HEK293T (cell line): ENCODE results near the gene NAPB.

Experiments used
- BHLHE40 ChIP-seq: fragments of 450-650 bp; IDR thresholded peaks from 2 replicates; pipeline ENCODE4 v1.6.1; 2016; ENCODE audit warnings: mild to moderate bottlenecking, moderate library complexity, borderline replicate concordance
- ELF4 ChIP-seq: fragments of 450-650 bp; IDR thresholded peaks from 2 replicates; pipeline ENCODE4 v1.6.1; 2017; ENCODE audit warnings: antibody characterized with exemption
- FOXA1 ChIP-seq: fragments of 450-650 bp; IDR thresholded peaks from 2 replicates; pipeline ENCODE4 v1.6.1; 2016; ENCODE audit warnings: mild to moderate bottlenecking
- FOXK2 ChIP-seq: fragments of 450-650 bp; IDR thresholded peaks from 2 replicates; pipeline ENCODE4 v1.6.1; 2016; ENCODE audit warnings: mild to moderate bottlenecking
- FOXM1 ChIP-seq: fragments of 450-650 bp; IDR thresholded peaks from 2 replicates; pipeline ENCODE4 v1.6.1; 2017; ENCODE audit warnings: mild to moderate bottlenecking, borderline replicate concordance
- HDGF ChIP-seq: fragments of 450-650 bp; IDR thresholded peaks from 2 replicates; pipeline ENCODE4 v1.6.1; 2017; ENCODE audit warnings: antibody characterized with exemption, borderline replicate concordance
- NFRKB ChIP-seq: fragments of 450-650 bp; IDR thresholded peaks from 2 replicates; pipeline ENCODE4 v1.6.1; 2016; ENCODE audit warnings: mild to moderate bottlenecking, moderate library complexity
- SUZ12 ChIP-seq: fragments of 450-650 bp; IDR thresholded peaks from 2 replicates; pipeline ENCODE4 v1.6.1; 2016; ENCODE audit warnings: mild to moderate bottlenecking
- TARDBP ChIP-seq: fragments of 450-650 bp; IDR thresholded peaks from 2 replicates; pipeline ENCODE4 v1.6.1; 2016

DNA sequence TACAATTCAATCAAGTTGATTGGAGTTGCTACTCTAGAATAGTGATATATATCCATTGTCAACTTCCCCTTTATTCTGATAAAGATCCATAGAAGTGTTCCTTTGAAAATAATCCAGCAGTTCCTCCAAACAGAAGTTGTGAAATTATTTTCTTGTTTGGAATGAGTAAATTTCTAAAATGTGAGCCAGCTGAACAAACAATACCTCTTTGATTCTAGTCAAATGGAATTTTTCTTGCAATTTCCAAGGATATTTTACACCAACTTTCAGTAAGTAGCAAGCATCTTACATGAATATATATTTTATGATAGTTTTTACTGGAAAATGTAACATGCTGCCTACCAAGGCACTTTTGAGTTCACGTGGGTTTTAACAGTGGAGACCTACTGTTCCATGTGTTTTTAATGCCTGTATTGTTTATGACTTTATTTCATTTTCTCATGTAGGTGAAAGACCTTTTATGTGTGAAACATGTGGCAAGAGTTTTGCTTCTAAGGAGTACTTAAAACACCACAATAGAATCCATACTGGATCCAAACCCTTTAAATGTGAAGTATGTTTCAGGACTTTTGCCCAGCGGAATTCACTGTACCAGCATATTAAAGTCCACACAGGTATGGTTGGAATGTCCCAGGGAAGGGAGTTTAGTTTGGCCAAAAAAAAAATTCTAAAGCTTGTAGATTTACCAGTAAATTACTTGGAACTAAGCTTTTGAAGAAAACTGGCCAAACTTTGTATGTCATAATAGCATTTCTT lies 52.8 kb downstream of the NAPB start:
- TF ChIP-seq TARDBP (no peak), NFRKB (no peak), BHLHE40 (no peak), SUZ12 (no peak), ELF4 (no peak), HDGF (no peak), FOXA1 (no peak), FOXM1 (no peak), FOXK2 (no peak)
